Gastroesophageal sphincter (tissue), 3 donors: ENCODE data around the gene PTGDR.

Experiments
- EP300 ChIP-seq: sonication (generic); formaldehyde crosslinking; IDR thresholded peaks from one replicate; pipeline ENCODE4 v1.6.1; 2017; ENCODE audit warnings: antibody characterized with exemption, mild to moderate bottlenecking
- POLR2A ChIP-seq, 2 donors: fragments of 450-650 bp; IDR thresholded peaks; one replicate each; pipeline ENCODE4 v1.6.1; 2017; ENCODE audit warnings: antibody characterized with exemption in 2 of 2, mild to moderate bottlenecking in 2 of 2, moderate library complexity in 1 of 2
- TF ChIP-seq, protein P1 (sequence below), 4 experiments: fragments of 200-600 bp in 2 of 4; fragments of 450-650 bp in 2 of 4; sonication (generic) in 1 of 4; IDR thresholded peaks; one replicate each; pipeline ENCODE4 v1.5.1; 2017 to 2019; ENCODE audit warnings: antibody characterized with exemption in 4 of 4, mild to moderate bottlenecking in 2 of 4, moderate library complexity in 2 of 4

DNA sequence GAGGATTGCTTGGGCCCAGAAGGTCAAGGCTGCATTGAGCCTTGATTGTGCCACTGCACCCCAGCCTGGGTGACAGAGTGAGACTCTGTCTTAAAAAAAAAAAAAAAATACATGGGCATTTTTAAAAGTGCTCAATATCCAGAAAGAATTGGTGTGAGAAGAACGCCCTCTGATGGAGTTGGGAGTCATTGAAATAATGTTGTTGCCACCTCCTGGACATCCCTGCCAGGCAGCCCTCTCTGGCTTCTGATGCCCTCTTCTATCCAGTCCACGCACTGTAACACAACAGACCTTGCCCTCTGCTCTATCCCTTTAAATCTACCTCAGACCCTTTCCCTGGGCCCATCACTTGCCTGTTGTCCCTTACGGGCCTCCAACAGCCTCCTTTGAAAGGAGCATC lies 4.9 kb downstream of the PTGDR start:
- no peak for TF ChIP-seq POLR2A (IDR thresholded peaks at IDR 0.05)
- TF ChIP-seq EP300 = no peak
- TF ChIP-seq, protein P1, sequence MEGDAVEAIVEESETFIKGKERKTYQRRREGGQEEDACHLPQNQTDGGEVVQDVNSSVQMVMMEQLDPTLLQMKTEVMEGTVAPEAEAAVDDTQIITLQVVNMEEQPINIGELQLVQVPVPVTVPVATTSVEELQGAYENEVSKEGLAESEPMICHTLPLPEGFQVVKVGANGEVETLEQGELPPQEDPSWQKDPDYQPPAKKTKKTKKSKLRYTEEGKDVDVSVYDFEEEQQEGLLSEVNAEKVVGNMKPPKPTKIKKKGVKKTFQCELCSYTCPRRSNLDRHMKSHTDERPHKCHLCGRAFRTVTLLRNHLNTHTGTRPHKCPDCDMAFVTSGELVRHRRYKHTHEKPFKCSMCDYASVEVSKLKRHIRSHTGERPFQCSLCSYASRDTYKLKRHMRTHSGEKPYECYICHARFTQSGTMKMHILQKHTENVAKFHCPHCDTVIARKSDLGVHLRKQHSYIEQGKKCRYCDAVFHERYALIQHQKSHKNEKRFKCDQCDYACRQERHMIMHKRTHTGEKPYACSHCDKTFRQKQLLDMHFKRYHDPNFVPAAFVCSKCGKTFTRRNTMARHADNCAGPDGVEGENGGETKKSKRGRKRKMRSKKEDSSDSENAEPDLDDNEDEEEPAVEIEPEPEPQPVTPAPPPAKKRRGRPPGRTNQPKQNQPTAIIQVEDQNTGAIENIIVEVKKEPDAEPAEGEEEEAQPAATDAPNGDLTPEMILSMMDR (IDR thresholded peaks at IDR 0.05) = no peak
